PC-9 (cell line): ENCODE results near the gene UNC13D. TPM values are rescaled to one million over a fixed set of nuclear protein-coding genes. Genes with fewer than 3 reads are reported as not detected.
A peak's percentile ranks its signal among the peaks of the same experiment; 100 is the strongest.

ENCODE experiments used
- BruUV-seq: library from RNA; stranded (reverse); fragments of 400-500 nt; replicated peaks from 2 replicates; lab custom pipeline; 2021; lab: Mats Ljungman, UMichigan
- CTCF ChIA-PET: fragments of 300-600 bp; sonication (Branson Sonifier 250); formaldehyde crosslinking; loops from one replicate; lab custom pipeline; 2022; ENCODE audit warnings: antibody characterized with exemption; lab: Charles Lee
- POLR2A ChIA-PET: fragments of 300-600 bp; sonication (Branson Sonifier 250); formaldehyde crosslinking; loops from one replicate; lab custom pipeline; 2022; ENCODE audit warnings: antibody characterized with exemption; ENCODE audit not compliant: unreplicated experiment; lab: Charles Lee
- DNase-seq, 2 experiments: peaks; one replicate each; pipeline versions ENCODE4 v3.0.0 to v3.0.0-alpha.2; 2015 to 2022; ENCODE audit warnings: mixed read lengths in 1 of 2
- H2AFZ ChIP-seq: fragments of 200-600 bp; sonication (generic); 2 replicates; pipeline ENCODE4 v1.8.1; 2017; ENCODE audit warnings: antibody characterized with exemption
- H3F3A ChIP-seq: fragments of 200-600 bp; sonication (generic); 2 replicates; pipeline ENCODE4 v1.8.1; 2017; ENCODE audit warnings: antibody characterized with exemption, mild to moderate bottlenecking, low read depth; ENCODE audit not compliant: insufficient read depth
- H3K27ac ChIP-seq: fragments of 200-600 bp; sonication (generic); 2 replicates; pipeline ENCODE4 v1.6.1; 2016; ENCODE audit warnings: mixed run types
- H3K27me3 ChIP-seq: fragments of 200-600 bp; sonication (generic); 2 replicates; pipeline ENCODE4 v1.6.1; 2016; ENCODE audit warnings: low read depth, mixed run types; ENCODE audit not compliant: insufficient read depth
- H3K36me3 ChIP-seq: fragments of 200-600 bp; sonication (generic); 2 replicates; pipeline ENCODE4 v1.6.1; 2016; ENCODE audit warnings: low read depth, mixed run types
- H3K4me1 ChIP-seq: fragments of 200-600 bp; sonication (generic); replicated peaks from 2 replicates; pipeline ENCODE4 v1.6.1; 2016; ENCODE audit warnings: mixed run types; ENCODE audit not compliant: insufficient read depth
- H3K4me2 ChIP-seq: fragments of 200-600 bp; sonication (generic); 2 replicates; pipeline ENCODE4 v1.6.1; 2017; ENCODE audit warnings: mixed run types
- H3K4me3 ChIP-seq: fragments of 200-600 bp; sonication (generic); 2 replicates; pipeline ENCODE4 v1.6.1; 2016; ENCODE audit warnings: mixed run types
- H3K79me2 ChIP-seq: fragments of 200-600 bp; sonication (generic); 2 replicates; pipeline ENCODE4 v1.6.1; 2017; ENCODE audit warnings: low read depth, mixed run types
- H3K9me2 ChIP-seq: fragments of 200-600 bp; sonication (generic); 2 replicates; pipeline ENCODE4 v1.8.1; 2017; ENCODE audit warnings: mild to moderate bottlenecking; ENCODE audit not compliant: insufficient read depth
- H3K9me3 ChIP-seq: fragments of 200-600 bp; sonication (generic); 2 replicates; pipeline ENCODE4 v1.8.1; 2016; ENCODE audit warnings: low read depth; ENCODE audit not compliant: insufficient read depth
- H4K20me1 ChIP-seq: fragments of 200-600 bp; sonication (generic); 2 replicates; pipeline ENCODE4 v1.8.1; 2017; ENCODE audit not compliant: insufficient read depth
- EZH2 ChIP-seq: fragments of 200-600 bp; sonication (generic); IDR thresholded peaks from 2 replicates; pipeline ENCODE4 v1.8.0; 2017; ENCODE audit warnings: antibody characterized with exemption, low read depth
- intact Hi-C: fragments of 100-400 bp; cut with micrococcal nuclease; formaldehyde crosslinking; loops from one replicate; pipeline ENCODE4 v1.10.0; 2022; ENCODE audit not compliant: unreplicated experiment
- total RNA-seq: library from RNA; stranded (reverse); gene quantifications from 2 replicates; pipeline ENCODE4 v1.2.3, GENCODE V29; 2021
- TF ChIP-seq, protein P1 (sequence below): fragments of 200-600 bp; sonication (generic); conservative IDR thresholded peaks from 2 replicates; pipeline ENCODE4 v1.6.1; 2017; ENCODE audit warnings: mixed run types, antibody characterized with exemption, mild to moderate bottlenecking, moderate library complexity

UNC13D gene
- total RNA-seq, 1 experiment from 2014 or later = 94.4 TPM

DNA sequence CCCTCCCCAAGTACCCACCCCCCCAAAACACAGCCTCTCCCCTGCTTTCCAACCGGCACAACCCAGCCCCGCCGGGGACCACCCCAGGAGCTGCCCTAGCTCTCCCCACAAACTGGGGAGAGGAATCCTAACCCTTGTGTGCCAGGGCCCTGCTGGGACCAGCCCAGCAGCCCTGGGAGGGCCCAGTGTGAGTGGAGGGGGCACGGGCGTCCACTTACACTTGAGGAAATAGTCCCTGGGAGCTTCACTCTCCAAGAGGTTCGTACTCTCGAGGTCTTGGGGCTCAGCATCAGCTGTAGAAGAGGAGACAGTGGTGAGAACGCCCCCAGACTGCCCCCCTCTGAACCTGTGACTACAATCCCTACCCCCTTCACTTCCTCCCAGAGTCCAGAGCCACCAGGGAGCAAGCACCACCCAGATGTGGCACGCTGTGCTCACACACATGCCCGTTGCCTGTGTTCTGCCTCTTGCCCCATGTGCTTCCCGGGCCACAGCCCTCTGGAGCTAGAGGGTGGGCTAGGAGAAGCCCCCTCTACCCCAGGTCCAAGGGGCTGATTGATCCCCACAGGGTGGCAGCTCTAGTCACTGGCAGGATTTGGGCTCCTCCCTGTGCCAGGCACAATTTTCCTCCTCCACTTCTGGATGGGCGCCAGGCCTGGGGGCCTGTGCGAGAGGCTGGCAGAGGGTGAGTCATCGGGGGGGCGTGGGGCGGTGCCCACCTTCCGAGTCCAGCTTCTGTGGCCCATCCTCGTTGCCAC, 31.2 kb upstream of the UNC13D start:
- BruUV-seq = no TSS peak
- intact Hi-C loops = no loop called here
- Histone ChIP-seq H3K27me3 (no peaks in the 10 kb centered on the region), H3K9me3 (no peaks in the 10 kb centered on the region), H3K9me2 (no peaks in the 10 kb centered on the region), H4K20me1 (no peaks in the 10 kb centered on the region), H3F3A (peaks cover 60% of the 10 kb centered on the region), H2AFZ (peak overlapping the region; percentile 60; the same call in 1 of the 2 replicates), H3K4me3 (peak overlapping the region; percentile 96; the same call in 1 of the 2 replicates), H3K36me3 (no peaks in the 10 kb centered on the region), H3K4me2 (peak overlapping the region; percentile 85), H3K27ac (peak overlapping the region; percentile 87), H3K79me2 (0 out of 2 replicates have a peak, but pooled peaks cover 3% of the 10 kb centered on the region), H3K4me1 (peaks cover 48% of the 10 kb centered on the region)
- no peak for TF ChIP-seq EZH2
- TF ChIP-seq, protein P1, sequence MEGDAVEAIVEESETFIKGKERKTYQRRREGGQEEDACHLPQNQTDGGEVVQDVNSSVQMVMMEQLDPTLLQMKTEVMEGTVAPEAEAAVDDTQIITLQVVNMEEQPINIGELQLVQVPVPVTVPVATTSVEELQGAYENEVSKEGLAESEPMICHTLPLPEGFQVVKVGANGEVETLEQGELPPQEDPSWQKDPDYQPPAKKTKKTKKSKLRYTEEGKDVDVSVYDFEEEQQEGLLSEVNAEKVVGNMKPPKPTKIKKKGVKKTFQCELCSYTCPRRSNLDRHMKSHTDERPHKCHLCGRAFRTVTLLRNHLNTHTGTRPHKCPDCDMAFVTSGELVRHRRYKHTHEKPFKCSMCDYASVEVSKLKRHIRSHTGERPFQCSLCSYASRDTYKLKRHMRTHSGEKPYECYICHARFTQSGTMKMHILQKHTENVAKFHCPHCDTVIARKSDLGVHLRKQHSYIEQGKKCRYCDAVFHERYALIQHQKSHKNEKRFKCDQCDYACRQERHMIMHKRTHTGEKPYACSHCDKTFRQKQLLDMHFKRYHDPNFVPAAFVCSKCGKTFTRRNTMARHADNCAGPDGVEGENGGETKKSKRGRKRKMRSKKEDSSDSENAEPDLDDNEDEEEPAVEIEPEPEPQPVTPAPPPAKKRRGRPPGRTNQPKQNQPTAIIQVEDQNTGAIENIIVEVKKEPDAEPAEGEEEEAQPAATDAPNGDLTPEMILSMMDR = no peak
- ChIA-PET CTCF (interaction anchor here (0.5 to 1.1 kb wide), 12 partner anchors 15 to 274 kb away, joined by 3 to 7 read pairs (median 4); partner anchors contain the start of genes UNC13D and WBP2), POLR2A (interaction anchor here (0.5 to 1.7 kb wide), 9 partner anchors 20 to 977 kb away, joined by 3 to 16 read pairs (median 6); partner anchors contain the start of gene WBP2)
- no peak for DNase-seq

DNA sequence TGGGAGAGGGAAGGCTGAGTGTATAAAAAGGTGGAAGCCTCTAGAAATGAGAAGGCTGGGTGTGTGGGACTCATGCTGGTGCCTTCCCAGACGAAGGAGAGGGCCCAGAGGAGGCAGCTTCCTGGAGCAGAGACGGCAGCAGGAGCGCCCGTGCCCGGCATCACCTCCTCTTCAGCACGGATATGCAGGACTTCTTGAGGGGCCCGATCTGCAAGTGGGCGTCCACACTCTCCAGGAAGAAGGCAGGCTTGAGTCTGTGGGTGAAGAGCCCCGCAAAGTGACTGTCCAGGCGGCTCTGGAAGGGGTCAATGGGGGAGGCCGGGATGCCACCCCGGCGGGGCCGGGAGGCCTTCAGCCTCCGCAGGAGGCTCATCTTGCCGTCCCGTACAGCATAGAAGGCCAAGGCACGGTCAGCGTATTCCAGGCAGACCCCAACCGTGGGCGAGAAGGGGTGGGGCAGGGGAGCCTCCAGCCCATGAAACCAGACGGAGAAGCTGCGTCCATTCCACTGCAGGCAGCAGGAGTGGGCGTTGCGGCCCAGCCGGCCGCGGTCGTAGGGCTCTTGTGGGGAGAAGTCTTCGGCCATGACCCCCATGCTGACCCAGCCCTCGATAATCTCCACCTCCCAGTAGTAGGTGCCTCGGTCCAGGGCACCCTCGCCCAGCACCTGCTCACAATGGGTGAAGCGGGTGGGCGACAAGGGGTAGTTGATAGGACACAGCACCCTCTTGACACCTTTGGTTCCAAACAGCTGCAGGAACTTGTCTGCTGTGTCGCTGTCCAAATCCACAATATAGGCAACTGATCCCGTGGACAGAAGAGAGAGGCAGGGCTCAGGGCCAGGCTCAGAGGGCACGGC, 30.3 kb upstream of the UNC13D start:
- no peaks in the 10 kb centered on the region for H3K27me3 ChIP-seq
- peak overlapping the region; percentile 85; the same call in 1 of the 2 replicates for H3K4me2 ChIP-seq
- ChIA-PET CTCF (interaction anchor here (0.6 to 0.8 kb wide), 3 partner anchors 19 to 173 kb away, joined by 3 read pairs; partner anchors contain the start of gene WBP2), POLR2A (interaction anchor here (0.7 to 1.7 kb wide), 2 partner anchors 95 to 976 kb away, joined by 6 to 13 read pairs; no protein-coding TSS in a partner anchor)
- H3K4me1 ChIP-seq = peaks cover 49% of the 10 kb centered on the region
- TSS peak; percentile 8 for BruUV-seq
- H3K9me2 ChIP-seq = no peaks in the 10 kb centered on the region
- DNase-seq = no peak
- H3F3A ChIP-seq = peaks cover 53% of the 10 kb centered on the region
- intact Hi-C loops = no loop called here
- no peak overlapping the region for H3K27ac ChIP-seq
- H3K36me3 ChIP-seq = no peaks in the 10 kb centered on the region
- H3K79me2 ChIP-seq = 0 out of 2 replicates have a peak, but pooled peaks cover 3% of the 10 kb centered on the region
- no peak overlapping the region for H2AFZ ChIP-seq
- no peak for TF ChIP-seq EZH2
- TF ChIP-seq, protein P1 = no peak
- H3K4me3 ChIP-seq = no peak overlapping the region
- no peaks in the 10 kb centered on the region for H4K20me1 ChIP-seq
- no peaks in the 10 kb centered on the region for H3K9me3 ChIP-seq
